Smooth muscle cell (in vitro differentiated cells): ENCODE data around the gene REEP3. TPM values are rescaled to one million over a fixed set of nuclear protein-coding genes. Genes with fewer than 3 reads are reported as not detected.

Source experiments
- DNase-seq: peaks from one replicate; lab custom pipeline; 2025; ENCODE audit not compliant: unreplicated experiment; lab: John Stamatoyannopoulos, UW
- H2AFZ ChIP-seq: fragments of 200-600 bp; sonication (generic); 2 replicates; pipeline ENCODE4 v1.6.0; 2016; ENCODE audit warnings: antibody characterized with exemption, low read depth, mild to moderate bottlenecking
- H3F3A ChIP-seq: fragments of 200-600 bp; sonication (generic); 2 replicates; pipeline ENCODE4 v1.6.0; 2017; ENCODE audit warnings: antibody characterized with exemption, low read depth
- H3K27ac ChIP-seq: fragments of 200-600 bp; sonication (generic); 2 replicates; pipeline ENCODE4 v1.5.1; 2016; ENCODE audit warnings: low read depth, mild to moderate bottlenecking
- H3K27me3 ChIP-seq: fragments of 200-600 bp; sonication (generic); 2 replicates; pipeline ENCODE4 v1.6.1; 2016; ENCODE audit warnings: low read depth, mild to moderate bottlenecking
- H3K36me3 ChIP-seq: fragments of 200-600 bp; sonication (generic); 2 replicates; pipeline ENCODE4 v1.5.1; 2016; ENCODE audit warnings: low read depth
- H3K4me1 ChIP-seq: fragments of 200-600 bp; sonication (generic); 2 replicates; pipeline ENCODE4 v1.5.1; 2016; ENCODE audit warnings: low read depth
- H3K4me2 ChIP-seq: fragments of 200-600 bp; sonication (generic); 2 replicates; pipeline ENCODE4 v1.6.0; 2016; ENCODE audit warnings: mild to moderate bottlenecking
- H3K4me3 ChIP-seq: fragments of 200-600 bp; sonication (generic); 2 replicates; pipeline ENCODE4 v1.5.1; 2016; ENCODE audit warnings: mild to moderate bottlenecking
- H3K79me2 ChIP-seq: fragments of 200-600 bp; sonication (generic); 2 replicates; pipeline ENCODE4 v1.6.0; 2016; ENCODE audit warnings: low read depth, mild to moderate bottlenecking
- H3K9ac ChIP-seq: fragments of 200-600 bp; sonication (generic); 2 replicates; pipeline ENCODE4 v1.6.0; 2016; ENCODE audit warnings: low read depth
- H3K9me3 ChIP-seq: fragments of 200-600 bp; sonication (generic); replicated peaks from 2 replicates; pipeline ENCODE4 v1.5.1; 2016; ENCODE audit warnings: low read depth
- H4K20me1 ChIP-seq: fragments of 200-600 bp; sonication (generic); 2 replicates; pipeline ENCODE4 v1.6.0; 2016; ENCODE audit warnings: low read depth
- WGBS: methylation state at CpG from one replicate; pipeline ENCODE4 v1.1.7; 2016; ENCODE audit warnings: low lambda C conversion rate; 5-methylcytosine and 5-hydroxymethylcytosine counted together
- polyA plus RNA-seq: library from polyadenylated mRNA; unstranded; fragments of >200 nt; fragmentation: Nextera tagmentation; extraction: Ambion mirVana; gene quantifications from 2 replicates; pipeline ENCODE4 v1.2.1, GENCODE V29; 2016
- total RNA-seq: library from RNA; depleted of rRNA; stranded (reverse); fragments of >200 nt; gene quantifications from 2 replicates; pipeline ENCODE4 v1.2.3, GENCODE V29; 2014
- TF ChIP-seq, protein P1 (sequence below): fragments of 200-600 bp; sonication (generic); IDR thresholded peaks from 2 replicates; pipeline ENCODE4 v1.5.1; 2017; ENCODE audit warnings: borderline replicate concordance, mild to moderate bottlenecking, antibody characterized with exemption; ENCODE audit not compliant: insufficient read depth, poor library complexity, severe bottlenecking

The REEP3 gene
- total and polyA plus RNA-seq, 2 experiments from 2014 or later, result 42.3 to 80.4 TPM

DNA sequence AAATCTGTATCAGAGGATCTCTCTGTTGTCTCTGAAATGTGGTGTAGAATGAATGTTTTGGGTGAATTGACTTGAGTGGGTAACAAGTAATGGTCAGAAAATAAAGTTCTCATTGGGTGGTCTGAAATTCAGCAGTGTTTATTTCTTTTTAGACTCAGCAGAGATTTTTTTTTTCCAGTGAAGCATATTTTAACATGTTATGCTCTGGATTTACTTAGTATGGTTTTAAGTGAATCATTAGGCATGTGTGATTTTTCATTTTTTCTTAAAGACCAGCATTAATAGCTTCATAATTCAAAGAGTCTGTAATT is 63.5 kb downstream of the REEP3 start:
- no peak overlapping the region for H3K4me2 ChIP-seq
- H3K27ac ChIP-seq, result no peak overlapping the region
- no peak overlapping the region for H2AFZ ChIP-seq
- no peak overlapping the region for H3K4me3 ChIP-seq
- no peaks in the 10 kb centered on the region for H3F3A ChIP-seq
- no peaks in the 10 kb centered on the region for H3K9me3 ChIP-seq
- DNase-seq, result no peak
- TF ChIP-seq, protein P1, sequence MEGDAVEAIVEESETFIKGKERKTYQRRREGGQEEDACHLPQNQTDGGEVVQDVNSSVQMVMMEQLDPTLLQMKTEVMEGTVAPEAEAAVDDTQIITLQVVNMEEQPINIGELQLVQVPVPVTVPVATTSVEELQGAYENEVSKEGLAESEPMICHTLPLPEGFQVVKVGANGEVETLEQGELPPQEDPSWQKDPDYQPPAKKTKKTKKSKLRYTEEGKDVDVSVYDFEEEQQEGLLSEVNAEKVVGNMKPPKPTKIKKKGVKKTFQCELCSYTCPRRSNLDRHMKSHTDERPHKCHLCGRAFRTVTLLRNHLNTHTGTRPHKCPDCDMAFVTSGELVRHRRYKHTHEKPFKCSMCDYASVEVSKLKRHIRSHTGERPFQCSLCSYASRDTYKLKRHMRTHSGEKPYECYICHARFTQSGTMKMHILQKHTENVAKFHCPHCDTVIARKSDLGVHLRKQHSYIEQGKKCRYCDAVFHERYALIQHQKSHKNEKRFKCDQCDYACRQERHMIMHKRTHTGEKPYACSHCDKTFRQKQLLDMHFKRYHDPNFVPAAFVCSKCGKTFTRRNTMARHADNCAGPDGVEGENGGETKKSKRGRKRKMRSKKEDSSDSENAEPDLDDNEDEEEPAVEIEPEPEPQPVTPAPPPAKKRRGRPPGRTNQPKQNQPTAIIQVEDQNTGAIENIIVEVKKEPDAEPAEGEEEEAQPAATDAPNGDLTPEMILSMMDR, result no peak
- peaks cover 36% of the 10 kb centered on the region for H3K79me2 ChIP-seq
- H4K20me1 ChIP-seq, result no peaks in the 10 kb centered on the region
- H3K36me3 ChIP-seq, result no peaks in the 10 kb centered on the region
- peaks cover 3% of the 10 kb centered on the region for H3K4me1 ChIP-seq
- H3K27me3 ChIP-seq, result no peaks in the 10 kb centered on the region
- H3K9ac ChIP-seq, result no peak overlapping the region

DNA sequence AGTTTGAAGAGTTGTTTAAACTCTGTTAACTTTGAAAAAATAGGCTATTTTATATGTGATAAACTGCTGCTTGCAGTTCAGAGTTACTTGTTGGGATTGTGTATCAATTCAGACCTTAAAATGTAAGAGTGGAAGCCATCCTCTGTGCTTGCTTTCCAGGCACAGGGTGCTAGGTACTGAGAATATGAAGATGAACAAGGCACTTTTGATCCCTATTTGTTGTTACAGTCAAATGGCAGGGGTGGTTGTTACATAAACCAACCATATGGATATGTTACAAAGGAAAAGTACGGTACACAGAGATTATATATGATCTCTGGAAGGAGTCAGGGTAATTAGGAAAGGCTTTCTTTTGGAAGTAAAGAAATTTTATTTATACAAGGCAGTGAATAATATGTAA is 63.8 kb downstream of the REEP3 start:
- Histone ChIP-seq H3K27ac (no peak overlapping the region), H4K20me1 (no peaks in the 10 kb centered on the region), H3K9ac (no peak overlapping the region), H3K36me3 (no peaks in the 10 kb centered on the region), H3K9me3 (no peaks in the 10 kb centered on the region), H3K4me2 (no peak overlapping the region), H3F3A (no peaks in the 10 kb centered on the region), H3K4me1 (no peaks in the 10 kb centered on the region), H3K79me2 (peaks cover 37% of the 10 kb centered on the region), H3K4me3 (no peak overlapping the region), H2AFZ (no peak overlapping the region), H3K27me3 (no peaks in the 10 kb centered on the region)
- 49% methylated on average over 1 of the region's 1 CpG for WGBS
- TF ChIP-seq, protein P1, result no peak
- DNase-seq, result no peak

DNA sequence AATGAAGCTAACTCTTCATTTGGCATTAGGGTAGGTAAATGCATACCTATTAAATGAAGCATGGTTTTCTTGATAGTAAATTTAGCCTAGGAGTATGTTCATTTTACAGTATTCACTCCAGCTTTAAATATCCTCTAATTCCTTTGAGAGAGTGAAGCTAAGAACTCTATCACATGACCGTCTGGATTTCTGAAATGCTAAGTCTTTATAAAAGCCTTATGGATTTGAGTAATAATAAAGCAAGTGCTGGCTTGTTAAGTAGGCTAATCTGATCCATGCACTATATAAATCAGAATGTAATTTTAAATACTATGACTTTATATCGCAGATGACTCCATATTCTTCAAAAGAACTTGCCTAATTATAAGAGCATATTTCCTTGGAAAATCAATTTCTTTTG is 64.8 kb downstream of the REEP3 start:
- no peaks in the 10 kb centered on the region for H3K27me3 ChIP-seq
- H3K4me3 ChIP-seq, result no peak overlapping the region
- no peak overlapping the region for H2AFZ ChIP-seq
- peaks cover 37% of the 10 kb centered on the region for H3K79me2 ChIP-seq
- H3K36me3 ChIP-seq, result no peaks in the 10 kb centered on the region
- TF ChIP-seq, protein P1, result no peak
- H3K9me3 ChIP-seq, result no peaks in the 10 kb centered on the region
- no peaks in the 10 kb centered on the region for H4K20me1 ChIP-seq
- H3K9ac ChIP-seq, result no peak overlapping the region
- no peak for DNase-seq
- no peak overlapping the region for H3K27ac ChIP-seq
- WGBS, result 73% methylated on average over 2 of the region's 2 CpGs
- no peaks in the 10 kb centered on the region for H3K4me1 ChIP-seq
- no peaks in the 10 kb centered on the region for H3F3A ChIP-seq
- H3K4me2 ChIP-seq, result no peak overlapping the region

DNA sequence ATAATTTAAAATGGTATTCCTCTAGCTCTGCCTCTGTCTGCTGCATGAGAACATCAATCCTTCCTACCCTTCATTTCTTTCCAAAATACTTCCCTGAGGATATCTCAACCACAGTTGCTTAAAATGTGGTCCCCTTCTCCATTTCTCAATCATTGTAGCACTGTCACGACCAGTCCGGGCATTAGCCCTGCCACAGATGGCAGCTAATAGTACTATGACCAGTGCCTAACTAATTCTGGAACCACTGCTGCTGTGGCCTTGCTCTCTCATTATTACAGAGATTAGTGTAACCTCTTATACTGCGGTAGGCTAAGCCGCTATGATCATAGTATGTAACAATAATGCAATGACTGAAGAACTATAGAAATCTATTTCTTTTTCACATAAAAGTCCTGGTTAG is 66.0 kb downstream of the REEP3 start:
- DNase-seq, result no peak
- TF ChIP-seq, protein P1, result no peak
- no peaks in the 10 kb centered on the region for H3K27me3 ChIP-seq
- no peaks in the 10 kb centered on the region for H4K20me1 ChIP-seq
- no peak overlapping the region for H3K4me3 ChIP-seq
- no peak overlapping the region for H3K9ac ChIP-seq
- no peaks in the 10 kb centered on the region for H3F3A ChIP-seq
- H3K4me1 ChIP-seq, result no peaks in the 10 kb centered on the region
- no peaks in the 10 kb centered on the region for H3K36me3 ChIP-seq
- no peak overlapping the region for H2AFZ ChIP-seq
- H3K79me2 ChIP-seq, result peaks cover 47% of the 10 kb centered on the region
- no peak overlapping the region for H3K27ac ChIP-seq
- WGBS, result 93% methylated on average over 4 of the region's 4 CpGs
- no peak overlapping the region for H3K4me2 ChIP-seq
- H3K9me3 ChIP-seq, result no peaks in the 10 kb centered on the region
